ENCODE measurements around the gene MNX1.

The MNX1 gene

GRCh38 chr7:157014635-157015555 is 4.4 kb upstream of the MNX1 start:
- no peak for DNase-seq

DNA sequence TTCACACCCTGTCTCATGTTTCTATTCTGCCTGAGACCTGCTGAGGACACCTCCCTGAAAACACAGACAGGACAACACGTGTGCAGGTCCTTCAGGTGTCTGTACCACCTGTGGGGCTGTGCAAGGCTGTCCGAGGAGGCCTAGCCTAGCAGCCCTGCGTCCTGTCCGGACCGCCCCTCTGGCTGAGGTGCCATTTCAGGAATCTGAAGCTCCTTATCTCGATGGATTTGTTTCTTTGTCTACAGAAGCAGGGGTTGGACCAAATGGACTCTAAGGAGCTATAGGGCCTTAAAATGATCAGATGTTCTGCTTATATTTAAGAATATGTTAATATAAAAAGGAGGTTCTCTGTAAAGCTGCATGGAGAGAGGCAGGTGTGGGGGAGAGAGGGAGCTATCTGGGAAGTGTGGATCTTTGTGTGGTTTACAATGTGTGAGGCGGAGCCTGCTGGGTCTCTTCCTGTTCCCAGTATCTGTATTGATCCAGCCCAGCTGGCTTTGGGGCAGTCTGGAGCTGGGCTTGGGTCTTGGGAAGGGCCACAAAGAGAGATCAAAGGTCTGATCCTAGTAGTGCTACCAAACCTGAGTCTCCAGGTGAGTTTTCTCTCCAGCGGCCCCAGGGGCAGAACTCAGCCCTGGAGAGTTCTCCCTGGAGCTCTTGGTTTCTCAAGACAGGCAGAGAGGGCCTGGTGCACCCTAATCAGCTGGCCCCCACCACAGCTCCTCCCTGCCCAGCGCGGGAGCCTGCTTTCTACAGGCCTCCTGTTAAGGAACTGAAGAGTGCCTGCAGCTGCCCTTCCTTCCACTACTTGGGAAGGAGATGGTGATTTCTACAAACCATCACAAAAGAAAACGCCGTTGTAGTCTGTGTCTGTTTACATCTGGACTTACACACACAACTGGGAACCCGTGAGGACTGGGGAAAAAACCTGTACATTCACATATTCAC is 3.4 kb upstream of the MNX1 start:
- DNase-seq, result no peak

DNA sequence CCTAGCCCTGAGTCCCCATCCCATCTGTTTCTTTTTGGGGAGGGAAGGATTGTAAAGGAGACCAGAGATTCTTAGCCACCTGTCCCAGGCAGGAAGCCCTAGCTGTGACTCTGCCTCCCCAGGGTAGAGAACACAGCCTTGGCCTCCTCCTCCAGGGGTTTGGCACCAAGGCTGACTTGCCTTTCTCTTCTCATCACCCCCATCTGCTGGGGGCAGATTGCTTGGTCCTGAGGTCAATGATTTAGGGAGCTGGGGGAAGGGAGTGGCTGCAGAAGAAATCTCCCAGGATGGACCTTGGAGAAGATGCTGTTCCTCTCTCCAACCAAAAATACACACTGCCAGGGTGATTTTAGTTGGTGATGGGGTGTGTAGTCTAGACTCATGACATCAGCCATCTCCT is 2.6 kb upstream of the MNX1 start:
- no peak for DNase-seq

- no peak for DNase-seq
Measured at GRCh38 chr7:157012113-157012547, 1.7 kb upstream of the MNX1 start.

DNA sequence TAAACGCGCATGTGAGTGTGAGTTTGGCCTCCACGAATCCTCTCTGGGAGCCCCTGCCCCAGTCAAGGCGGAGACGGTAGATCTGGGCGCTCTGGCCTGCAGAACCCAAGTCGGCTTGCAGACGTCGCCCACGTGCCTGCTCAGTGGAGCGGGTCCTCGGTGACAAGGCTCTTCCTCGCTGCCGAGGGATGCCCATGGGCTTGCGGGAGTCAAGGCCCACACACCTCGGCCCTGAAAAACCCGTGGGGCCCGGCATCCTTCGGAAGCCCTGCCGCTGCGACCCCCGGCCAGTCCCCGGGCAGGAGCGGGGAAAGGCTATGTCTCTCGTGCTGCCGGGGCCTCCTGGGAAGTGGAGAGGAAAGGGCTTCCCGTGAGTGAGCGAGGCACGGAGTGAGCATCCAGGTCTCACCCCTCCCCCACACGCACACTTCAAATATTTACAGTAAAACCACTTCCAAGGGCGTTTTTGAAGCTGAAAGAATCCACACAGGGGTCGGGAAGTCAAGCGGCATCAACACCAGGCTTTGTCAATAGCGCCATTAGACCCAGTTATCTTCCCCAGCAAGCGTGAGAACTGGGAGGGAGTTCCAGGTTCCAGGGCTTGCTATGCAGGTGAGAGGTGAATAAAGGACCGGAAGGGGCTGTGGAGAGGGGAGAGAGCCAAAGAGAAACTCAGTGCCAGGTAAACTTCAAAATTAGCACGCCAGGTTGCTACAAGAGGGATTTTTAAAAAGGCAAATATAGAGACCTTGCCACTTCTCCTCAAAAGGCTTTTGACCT is 1.1 kb upstream of the MNX1 start:
- DNase-seq, result no peak

- no peak for DNase-seq
Measured at GRCh38 chr7:157009778-157010587, 480 bp downstream of the MNX1 start.

DNA sequence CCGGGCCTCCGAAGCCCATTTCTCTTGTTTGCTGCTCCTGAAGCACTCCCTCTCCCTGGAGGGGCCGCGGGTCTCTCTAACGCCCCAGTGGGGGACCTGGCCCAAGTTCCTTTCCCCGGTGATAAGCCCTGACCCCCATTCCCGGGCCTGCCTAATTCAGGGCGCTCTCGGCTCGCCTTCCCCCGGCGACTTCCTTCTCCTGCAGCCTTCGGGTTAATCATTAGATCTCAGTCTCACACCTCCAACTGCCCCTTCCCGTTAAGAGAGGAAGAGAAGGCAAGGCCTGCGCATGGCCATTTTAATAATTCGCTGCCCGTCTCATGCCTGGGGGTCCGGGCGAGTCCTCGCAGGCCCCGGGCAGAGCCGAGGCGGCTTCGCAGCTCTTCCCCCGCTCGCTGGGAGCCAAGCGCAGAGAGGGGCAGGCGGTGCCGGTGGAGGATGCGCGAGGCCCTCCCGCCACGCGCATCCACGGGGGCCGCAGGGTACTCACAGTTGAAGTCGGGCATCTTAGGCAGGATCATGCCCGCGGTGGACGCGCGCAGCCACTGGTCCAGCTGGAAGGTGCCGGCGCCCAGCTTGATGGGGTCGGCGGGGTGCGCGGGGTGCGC is 1.2 kb downstream of the MNX1 start:
- DNase-seq, result no peak

DNA sequence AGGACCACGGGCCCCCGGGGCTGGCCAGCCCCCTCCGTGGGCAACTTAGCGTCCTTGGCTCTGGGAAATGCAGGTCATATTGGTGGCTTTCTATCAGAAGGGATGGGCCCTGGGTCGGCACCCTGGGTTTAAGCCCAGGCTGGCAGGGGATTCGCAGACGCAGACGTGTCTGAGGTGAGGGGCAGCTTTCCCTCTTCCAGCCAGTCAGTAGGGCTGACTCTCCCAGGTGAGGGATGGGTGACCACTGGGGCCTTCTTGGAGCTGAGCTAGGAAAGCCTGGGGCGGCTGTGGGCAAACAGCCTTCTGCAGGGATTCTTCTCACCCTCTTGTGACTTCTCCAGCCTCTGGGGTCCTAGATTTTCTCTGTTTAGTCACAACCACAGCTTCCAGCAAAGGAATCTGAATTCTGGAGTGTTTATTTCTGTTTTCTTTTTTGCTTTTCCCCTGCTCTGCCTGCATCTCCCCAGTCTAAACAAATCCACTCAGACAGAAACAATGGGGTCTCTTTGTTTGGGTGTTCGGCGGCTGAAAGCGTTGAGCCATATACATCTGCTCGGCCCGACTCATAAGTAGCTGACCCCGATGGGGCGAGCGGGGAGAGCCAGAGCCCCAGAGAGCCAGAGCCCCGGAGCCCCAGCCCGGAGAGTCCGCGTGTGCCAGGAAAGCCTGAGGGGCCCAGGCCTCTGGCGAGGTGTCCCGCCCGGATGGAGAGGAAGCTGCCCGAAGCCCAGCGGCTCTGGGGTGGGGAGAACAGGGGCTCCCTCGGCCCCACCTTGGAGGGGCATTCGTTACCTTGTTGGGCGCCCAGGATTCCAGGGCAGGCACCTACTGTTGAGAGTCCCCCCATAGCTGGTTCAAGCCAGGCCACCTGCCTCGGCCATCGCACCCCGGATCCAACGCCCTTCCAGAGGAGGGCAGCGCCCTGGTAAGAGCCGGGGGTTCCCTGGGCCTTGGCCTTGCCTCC is 2.0 kb downstream of the MNX1 start:
- no peak for DNase-seq

DNA sequence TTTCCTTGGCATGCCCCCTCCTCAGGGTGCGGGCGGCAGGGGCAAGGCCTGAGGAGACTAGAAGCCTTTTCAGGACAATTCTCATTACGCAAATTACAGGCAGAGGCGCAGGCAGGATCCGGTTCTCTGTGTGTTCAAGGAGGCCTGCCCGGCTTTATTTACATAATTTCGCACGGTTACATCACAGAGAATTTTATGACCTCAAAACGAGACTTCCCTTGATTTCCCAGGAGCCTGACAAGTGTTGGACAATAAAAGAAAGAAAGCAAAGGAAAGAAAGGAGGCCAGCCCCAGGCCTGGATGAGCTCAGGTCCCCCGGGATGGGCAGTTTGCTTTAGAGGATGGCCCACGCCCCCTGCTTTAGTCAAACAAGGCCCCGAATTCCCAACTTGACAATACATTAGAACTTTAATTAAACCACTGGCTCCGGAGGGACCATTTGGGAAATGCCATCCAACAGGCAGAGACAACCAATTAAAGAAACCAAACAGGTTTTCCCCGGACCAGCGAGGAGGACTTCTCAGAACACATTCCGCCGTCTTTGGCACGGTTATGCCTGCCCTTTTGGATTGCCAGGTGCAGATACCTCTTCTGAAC is 2.9 kb downstream of the MNX1 start:
- no peak for DNase-seq

- DNase-seq, result no peak
Measured at GRCh38 chr7:157006829-157007469, 3.5 kb downstream of the MNX1 start.

GRCh38 chr7:157006205-157006747 is 4.2 kb downstream of the MNX1 start:
- DNase-seq, result no peak

- no peak for DNase-seq
Measured at GRCh38 chr7:157005456-157006204, 4.8 kb downstream of the MNX1 start.

DNA sequence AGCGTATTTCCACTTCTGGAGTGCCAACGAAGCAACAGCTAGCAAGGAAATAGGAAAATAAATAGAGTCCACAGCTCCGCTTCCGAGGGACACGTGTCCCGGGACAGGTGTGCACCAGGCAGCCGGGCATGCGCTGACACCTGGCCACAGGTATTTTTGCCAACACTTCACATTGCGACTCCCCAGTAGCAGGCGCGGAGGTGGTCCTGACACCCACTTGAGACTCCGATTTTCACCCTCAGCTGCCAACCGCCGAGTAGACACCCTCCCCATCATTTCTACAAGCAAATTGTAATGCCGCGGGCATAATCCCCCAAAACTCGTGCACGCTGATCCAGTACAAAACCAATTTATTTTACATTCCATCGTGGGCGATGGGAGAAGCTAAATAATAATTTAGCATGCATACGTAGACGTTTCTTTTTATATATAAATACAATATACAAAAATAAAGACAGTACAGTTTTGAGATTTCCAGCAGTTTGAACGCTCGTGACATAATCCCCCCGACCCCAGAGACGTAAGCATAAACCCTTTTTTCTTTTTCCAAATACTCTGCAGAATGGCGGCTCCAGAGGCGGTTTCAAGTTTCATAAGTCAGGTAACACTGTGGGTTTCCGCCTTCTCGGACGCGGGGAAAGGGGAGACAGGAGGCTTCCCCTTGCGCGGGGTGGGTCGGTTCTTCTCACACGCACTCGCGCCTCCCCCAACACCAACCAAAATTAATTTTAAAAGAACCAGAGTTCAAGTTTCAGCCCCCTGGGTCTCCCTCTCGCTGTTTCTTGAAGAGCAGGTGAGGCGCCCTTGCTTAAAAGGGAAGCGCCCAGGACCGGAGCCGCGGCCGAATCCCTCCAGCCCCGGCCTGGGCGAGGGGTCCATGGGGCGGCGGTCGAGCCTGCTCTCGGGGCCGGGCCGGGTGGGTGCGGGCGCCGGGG is 5.7 kb downstream of the MNX1 start:
- no peak for DNase-seq

- DNase-seq, result no peak
Measured at GRCh38 chr7:157003756-157004520, 6.5 kb downstream of the MNX1 start.

- no peak for DNase-seq
Measured at GRCh38 chr7:157003445-157003755, 7.1 kb downstream of the MNX1 start.

GRCh38 chr7:157002819-157003421 is 7.5 kb downstream of the MNX1 start:
- DNase-seq, result no peak
